Common myeloid progenitor, CD34-positive (primary cell): ENCODE results near the gene KPNA2.
A peak's percentile ranks its signal among the peaks of the same experiment; 100 is the strongest.
"Not testable (repeated sequence)": the region's sequence is repeated elsewhere in the genome, so short reads cannot be mapped to it uniquely, and the experiment has no call there.

ENCODE experiments used
- CTCF ChIA-PET: fragments of 350-600 bp; sonication (Branson Sonifier 250); formaldehyde crosslinking; loops from one replicate; lab custom pipeline; 2021; ENCODE audit warnings: antibody characterized with exemption; lab: Charles Lee
- POLR2A ChIA-PET: fragments of 350-600 bp; sonication (Branson Sonifier 250); formaldehyde crosslinking; loops from one replicate; lab custom pipeline; 2021; ENCODE audit warnings: antibody characterized with exemption; lab: Charles Lee
- DNase-seq, 3 donors: peaks; one replicate each; pipeline versions ENCODE4 v3.0.0 to v3.0.0-alpha.2; 2013
- H3K27ac ChIP-seq, 2 experiments: 1 replicate in 1 of 2; 2 replicates in 1 of 2; pipeline ENCODE4 v1.7.0; 2013; ENCODE audit warnings: inconsistent platforms in 2 of 2, low read length in 2 of 2, mild to moderate bottlenecking in 2 of 2, low read depth in 1 of 2, moderate library complexity in 1 of 2; ENCODE audit not compliant: severe bottlenecking in 2 of 2, insufficient read depth in 1 of 2, poor library complexity in 1 of 2
- H3K27me3 ChIP-seq, 5 experiments: replicated peaks in 2 of 5; 1 replicate in 3 of 5; 2 replicates in 2 of 5; pipeline versions ENCODE4 v1.6.1 to v1.7.0; 2013; ENCODE audit warnings: low read length in 4 of 5, mild to moderate bottlenecking in 2 of 5, moderate library complexity in 2 of 5, inconsistent platforms in 1 of 5; ENCODE audit not compliant: insufficient read depth in 5 of 5, control insufficient read depth in 4 of 5
- H3K36me3 ChIP-seq, 4 experiments: 1 replicate in 2 of 4; 2 replicates in 2 of 4; pipeline versions ENCODE4 v1.6.1 to v1.7.0; 2013; ENCODE audit warnings: low read length in 3 of 4, control low read depth in 1 of 4, mild to moderate bottlenecking in 1 of 4; ENCODE audit not compliant: control insufficient read depth in 4 of 4, insufficient read depth in 4 of 4
- H3K4me1 ChIP-seq, 4 experiments: 1 replicate in 3 of 4; 2 replicates in 1 of 4; pipeline versions ENCODE4 v1.6.1 to v1.7.1; 2013; ENCODE audit warnings: low read length in 3 of 4, mild to moderate bottlenecking in 3 of 4, control low read depth in 1 of 4, inconsistent platforms in 1 of 4, moderate library complexity in 1 of 4; ENCODE audit not compliant: control insufficient read depth in 4 of 4, insufficient read depth in 4 of 4; ENCODE audit errors: control extremely low read depth in 1 of 4
- H3K4me3 ChIP-seq, 7 experiments: 1 replicate in 4 of 7; 2 replicates in 3 of 7; pipeline versions ENCODE4 v1.5.1 to v1.7.0; 2013; ENCODE audit warnings: mild to moderate bottlenecking in 7 of 7, low read length in 6 of 7, moderate library complexity in 6 of 7, inconsistent platforms in 2 of 7, low read depth in 2 of 7, control low read depth in 1 of 7; ENCODE audit not compliant: insufficient read depth in 4 of 7, control insufficient read depth in 1 of 7; ENCODE audit errors: extremely low read depth in 1 of 7
- H3K9me3 ChIP-seq, 5 experiments: 1 replicate in 4 of 5; 2 replicates in 1 of 5; pipeline versions ENCODE4 v1.6.1 to v1.7.1; 2013; ENCODE audit warnings: low read length in 4 of 5, mild to moderate bottlenecking in 2 of 5, inconsistent platforms in 1 of 5, low read depth in 1 of 5, moderate library complexity in 1 of 5; ENCODE audit not compliant: control insufficient read depth in 4 of 5, insufficient read depth in 2 of 5; ENCODE audit errors: control extremely low read depth in 1 of 5
- WGBS: methylation state at CpG from one replicate; pipeline ENCODE4 v1.1.5; 2013; ENCODE audit not compliant: insufficient coverage; 5-methylcytosine and 5-hydroxymethylcytosine counted together

The KPNA2 gene

DNA sequence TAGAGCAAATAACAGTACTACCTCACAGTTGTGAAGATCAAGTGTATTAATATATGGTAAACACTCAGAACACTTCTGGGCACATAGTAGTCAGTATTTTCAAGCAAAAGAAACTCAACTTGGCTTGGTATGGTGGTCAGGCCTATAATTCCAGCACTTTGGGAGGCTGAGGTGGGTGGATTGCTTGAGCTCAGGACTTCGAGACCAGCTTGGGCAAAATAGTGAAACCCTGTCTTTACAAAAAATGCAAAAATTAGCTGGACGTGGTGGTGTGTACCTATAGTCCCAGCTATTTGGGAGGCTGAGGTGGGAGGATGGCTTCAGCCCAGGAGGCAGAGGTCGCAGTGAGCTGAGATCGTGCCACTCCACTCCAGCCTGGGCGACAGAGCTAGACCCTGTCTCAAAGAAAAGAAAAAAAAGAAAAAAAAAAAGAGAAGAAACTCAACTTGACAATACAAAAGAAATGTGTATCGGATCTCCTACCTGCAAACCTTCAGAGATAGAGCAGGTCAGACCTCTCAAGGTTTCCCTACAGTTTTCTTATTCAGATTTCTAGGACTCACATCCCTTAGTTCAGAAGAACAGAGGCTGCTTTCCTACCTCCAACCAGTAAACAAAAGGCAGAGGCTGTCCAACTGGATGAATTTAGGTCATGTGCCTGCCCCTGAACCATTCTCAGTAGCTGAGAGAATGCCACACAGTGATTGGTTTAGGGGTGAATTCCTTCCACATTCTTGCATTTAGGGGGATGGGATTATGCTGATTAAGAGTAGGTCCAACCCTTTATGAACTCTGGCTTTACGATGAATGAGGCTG is 1.7 kb upstream of the KPNA2 start:
- WGBS, result 100% methylated on average over 2 of the region's 7 CpGs
- Histone ChIP-seq H3K36me3 (peaks cover 0 to 19% (median 5%) of the 10 kb centered on the region in 4 experiments), H3K27me3 (no peaks in the 10 kb centered on the region), H3K4me1 (peaks cover 5 to 23% (median 12%) of the 10 kb centered on the region in 4 experiments), H3K4me3 (no peak overlapping the region), H3K27ac (no peak overlapping the region), H3K9me3 (no peaks in the 10 kb centered on the region)
- ChIA-PET CTCF (interaction anchor here (1.5 kb wide), 1 partner anchor 23 kb away, joined by 4 read pairs; no protein-coding TSS in a partner anchor), POLR2A (no interaction called here)
- no peak for DNase-seq

DNA sequence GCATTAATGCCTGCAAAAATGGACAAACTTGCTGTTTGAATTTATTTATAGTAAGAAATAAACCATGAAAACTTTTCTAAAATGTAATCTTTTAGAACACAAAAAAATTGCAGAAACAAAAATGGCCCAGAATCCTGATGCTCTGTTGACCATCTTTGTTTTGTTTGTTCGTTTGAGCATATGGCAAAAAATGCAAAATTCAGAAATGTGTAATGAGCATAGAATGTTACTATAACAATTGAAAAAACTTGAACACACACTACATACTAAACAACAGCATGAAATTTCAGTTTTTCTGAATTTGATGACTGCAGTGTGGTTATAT is 1.1 kb upstream of the KPNA2 start:
- Histone ChIP-seq H3K9me3 (no peaks in the 10 kb centered on the region), H3K4me1 (peaks cover 5 to 23% (median 12%) of the 10 kb centered on the region in 4 experiments), H3K36me3 (peaks cover 0 to 24% (median 7%) of the 10 kb centered on the region in 4 experiments), H3K27me3 (no peaks in the 10 kb centered on the region), H3K4me3 (peak overlapping the region in 1 of 7 experiments; percentile 73), H3K27ac (no peak overlapping the region)
- CTCF ChIA-PET, result no interaction called here
- no peak for DNase-seq
- no CpG with 5 or more reads among the region's 1 CpG for WGBS
- POLR2A ChIA-PET, result no interaction called here

DNA sequence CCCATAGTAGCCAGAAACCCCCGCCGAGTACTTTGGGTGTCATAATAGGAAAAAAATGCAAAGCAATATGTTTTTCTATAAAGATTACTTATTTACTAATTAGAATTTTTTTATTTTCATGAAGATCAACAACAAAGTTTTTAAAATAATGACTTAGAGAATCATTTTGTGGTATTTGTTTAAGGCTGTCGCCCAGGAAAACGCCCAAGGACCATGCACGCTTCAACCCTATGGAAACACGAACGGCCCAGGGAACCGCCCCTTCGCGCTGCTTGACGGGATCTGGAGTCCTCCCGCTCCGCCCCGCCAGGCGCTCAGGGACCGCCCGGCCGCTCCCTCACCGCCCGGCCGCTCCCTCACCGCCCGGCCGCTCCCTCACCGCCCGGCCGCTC is 408 bp upstream of the KPNA2 start:
- ChIA-PET CTCF (no interaction called here), POLR2A (no interaction called here)
- Histone ChIP-seq H3K9me3 (no peaks in the 10 kb centered on the region), H3K4me1 (peaks cover 5 to 23% (median 12%) of the 10 kb centered on the region in 4 experiments), H3K36me3 (peaks cover 0 to 28% (median 9%) of the 10 kb centered on the region in 4 experiments), H3K4me3 (peak overlapping the region in 6 of 7 experiments; percentile 32 to 73 (median 57)), H3K27me3 (no peaks in the 10 kb centered on the region), H3K27ac (peak overlapping the region in 1 of 2 experiments; percentile 43)
- no peak for DNase-seq
- WGBS, result 0% methylated on average over 19 of the region's 27 CpGs

DNA sequence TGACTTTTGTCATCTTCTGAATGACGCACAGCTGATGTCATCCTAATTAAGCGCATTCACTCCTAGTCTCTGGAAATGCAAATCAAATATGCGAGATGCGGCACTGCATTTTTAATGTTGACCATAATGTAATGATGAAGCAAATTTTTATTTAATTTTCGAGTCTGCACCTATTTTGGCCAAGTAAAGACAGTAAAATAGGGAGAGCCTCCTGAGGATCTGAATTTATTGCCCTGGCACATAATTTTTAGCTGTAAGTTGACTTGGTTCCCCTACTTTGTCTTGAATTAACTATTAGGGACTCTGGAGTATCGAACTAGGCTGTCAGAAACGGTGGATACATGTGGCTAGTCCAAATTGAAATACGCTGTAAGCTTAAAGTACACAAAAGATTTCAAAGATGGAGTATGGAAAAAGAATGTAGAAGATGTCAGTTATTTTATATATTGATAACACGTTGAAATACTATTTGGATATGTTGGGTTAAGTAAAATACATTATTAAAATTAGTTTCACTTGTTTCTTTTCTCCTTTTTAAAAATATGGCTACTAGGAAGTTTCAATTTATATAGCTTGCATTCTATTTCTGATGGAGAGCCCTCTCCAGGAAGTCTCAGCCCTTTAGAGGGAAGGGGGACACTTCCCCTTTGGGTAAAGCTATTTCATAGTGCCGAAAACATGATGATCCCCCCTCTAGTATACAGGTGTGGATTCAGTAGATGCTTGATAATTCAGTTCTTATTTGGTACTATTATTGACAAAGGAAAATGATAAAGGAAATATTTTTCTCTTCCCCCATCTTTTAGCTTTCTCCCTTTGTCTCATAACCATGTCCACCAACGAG is 991 bp downstream of the KPNA2 start:
- POLR2A ChIA-PET, result no interaction called here
- Histone ChIP-seq H3K36me3 (peaks cover 6 to 41% (median 19%) of the 10 kb centered on the region in 4 experiments), H3K27me3 (no peaks in the 10 kb centered on the region), H3K9me3 (no peaks in the 10 kb centered on the region), H3K4me1 (peaks cover 5 to 23% (median 12%) of the 10 kb centered on the region in 4 experiments), H3K27ac (peak overlapping the region; percentile 72 to 86), H3K4me3 (peak overlapping the region; percentile 80 to 98 (median 94))
- CTCF ChIA-PET, result interaction anchor here (0.6 to 1.4 kb wide), 6 partner anchors 21 to 430 kb away, joined by 3 to 5 read pairs (median 3); no protein-coding TSS in a partner anchor
- DNase-seq, result peak in 2 of 3 donors; percentile 17 to 33
- 5% methylated on average over 3 of the region's 11 CpGs for WGBS

DNA sequence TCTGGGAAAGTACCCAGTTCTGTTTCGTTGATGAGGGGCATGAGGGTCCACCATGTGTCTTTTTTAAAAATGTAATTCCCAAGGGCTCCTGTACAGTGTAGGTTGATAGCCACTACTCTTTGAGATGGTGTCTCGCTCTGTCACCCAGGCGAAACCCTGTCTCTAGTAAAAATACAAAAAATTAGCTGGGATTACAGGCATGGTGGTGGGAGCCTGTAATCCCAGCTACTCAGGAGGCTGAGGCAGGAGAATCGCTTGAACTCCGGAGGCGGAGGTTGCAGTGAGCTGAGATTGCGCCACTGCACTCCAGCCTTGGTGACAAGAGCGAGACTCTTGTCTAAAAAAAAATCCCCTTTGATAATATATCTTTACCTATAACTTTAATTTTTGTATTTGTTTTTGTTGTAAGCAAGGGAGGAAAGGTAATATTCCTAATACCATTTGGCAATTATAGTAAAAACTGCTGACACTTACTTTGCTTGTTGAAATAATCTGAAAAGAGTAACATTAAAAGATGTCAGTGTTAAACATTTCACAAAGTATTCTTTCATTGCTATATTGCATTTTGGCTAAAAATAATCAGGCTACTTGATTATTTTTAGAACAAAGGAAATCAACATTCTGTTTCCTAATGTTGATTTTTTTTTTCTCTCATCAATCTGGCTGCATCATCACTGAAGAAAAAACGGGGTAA is 11.8 kb downstream of the KPNA2 start:
- Histone ChIP-seq H3K4me1 (no peaks in the 10 kb centered on the region), H3K9me3 (no peaks in the 10 kb centered on the region), H3K27me3 (no peaks in the 10 kb centered on the region), H3K4me3 (no peak overlapping the region), H3K36me3 (peaks cover 7 to 50% (median 29%) of the 10 kb centered on the region in 4 experiments), H3K27ac (no peak overlapping the region)
- ChIA-PET CTCF (interaction anchor here (1.4 kb wide), 1 partner anchor 37 kb away, joined by 4 read pairs; no protein-coding TSS in a partner anchor), POLR2A (no interaction called here)
- WGBS, result 88% methylated on average over 3 of the region's 9 CpGs
- no peak for DNase-seq

DNA sequence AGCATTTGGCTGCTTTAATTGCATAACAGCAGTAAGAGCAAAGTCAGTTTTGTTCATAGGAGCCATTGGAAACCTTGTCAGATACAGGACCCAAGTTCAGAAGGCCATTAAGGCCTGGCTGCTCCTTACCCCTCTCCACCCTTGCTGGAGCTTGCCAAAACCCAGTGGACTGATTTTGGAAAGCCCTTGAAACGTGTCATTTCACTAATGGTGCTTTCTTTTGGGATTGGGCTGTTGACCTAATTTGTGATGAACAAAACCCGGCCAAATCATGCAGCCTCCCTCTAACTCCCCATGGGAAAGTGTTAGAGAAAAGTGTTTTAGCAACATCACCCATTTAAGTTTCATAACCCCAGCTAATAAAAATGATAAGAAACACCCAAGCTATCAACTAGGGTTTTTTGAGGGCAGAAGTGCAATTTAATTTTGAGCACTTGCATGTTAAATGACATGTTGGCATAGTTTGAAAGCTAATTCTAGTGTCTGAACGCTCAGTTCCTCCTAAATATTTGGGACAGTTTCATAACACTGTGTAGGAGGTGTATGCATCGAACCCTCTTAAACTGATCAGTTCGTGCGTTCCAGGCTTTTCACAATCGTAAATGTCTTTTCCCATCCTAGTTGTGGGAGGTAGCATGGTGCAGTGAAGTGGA is 12.5 kb downstream of the KPNA2 start:
- CTCF ChIA-PET, H3K9me3 ChIP-seq, H3K27me3 ChIP-seq, H3K4me1 ChIP-seq, POLR2A ChIA-PET, DNase-seq, H3K4me3 ChIP-seq, H3K27ac ChIP-seq: not testable (repeated sequence)
- H3K36me3 ChIP-seq, result peaks cover 6 to 44% (median 27%) of the 10 kb centered on the region in 4 experiments
- 96% methylated on average over 4 of the region's 7 CpGs for WGBS
